ENCODE measurements around the gene AKAP13. TPM values are rescaled to one million over a fixed set of nuclear protein-coding genes. Genes with fewer than 3 reads are reported as not detected.

AKAP13 gene
- total and polyA plus RNA-seq, 2 donors (not counting 1 experiment from before 2014, with no cell fraction given), result 73.8 to 358 TPM

- H3K36me3 ChIP-seq (replicated peaks in 1 of 2; ENCODE audit: control extremely low read depth in 1 of 2, control insufficient read depth in 1 of 2, extremely low read depth in 1 of 2, insufficient read depth in 2 of 2, low read length in 1 of 2), result peaks cover 0 to 3% of the 10 kb centered on the region in 2 experiments
- H3K4me2 ChIP-seq (replicated peaks; ENCODE audit: low read depth, low read length, poor library complexity, severe bottlenecking), result peak overlapping the region; percentile 72
- H3K4me3 Mint-ChIP-seq, result peak overlapping the region; percentile 48
- H2AFZ ChIP-seq (ENCODE audit: insufficient read depth, low read depth, low read length, poor library complexity, severe bottlenecking), result no peak overlapping the region
- peaks cover 80% of the 10 kb centered on the region for H3K4me1 Mint-ChIP-seq
- peak overlapping the region; percentile 68 for H3K9ac ChIP-seq (ENCODE audit: low read length)
- H3K4me3 ChIP-seq (ENCODE audit: control extremely low read depth in 1 of 5, extremely low read depth in 1 of 5, insufficient read depth in 1 of 5, low read depth in 2 of 5, low read length in 4 of 5), result peak overlapping the region in 3 of 5 experiments; percentile 34 to 57 (median 36)
- peak overlapping the region; percentile 89 for H3K27ac Mint-ChIP-seq
- DNase-seq, result peak; percentile 81
- H3K27me3 Mint-ChIP-seq, result no peaks in the 10 kb centered on the region
- H3K9me3 ChIP-seq (ENCODE audit: control extremely low read depth in 1 of 3, control insufficient read depth in 2 of 3, insufficient read depth in 1 of 3, low read length in 2 of 3), result peaks cover 0 to 5% (median 5%) of the 10 kb centered on the region in 3 donors
- POLR2A ChIA-PET, result interaction anchor here (0.8 to 1.4 kb wide), 5 partner anchors 11 to 112 kb away, joined by 3 to 4 read pairs (median 3); partner anchors contain the start of gene AKAP13
- H3K79me2 ChIP-seq (ENCODE audit: control insufficient read depth, insufficient read depth, low read length), result peaks cover 85% of the 10 kb centered on the region
- H3K27ac ChIP-seq (ENCODE audit: low read length in 2 of 2), result peak overlapping the region; percentile 83 to 88
- no peaks in the 10 kb centered on the region for H3K9me3 Mint-ChIP-seq (ENCODE audit: insufficient read depth)
- no peak for TF ChIP-seq EZH2 (IDR thresholded peaks at IDR 0.05; ENCODE audit: borderline replicate concordance, insufficient read depth, low read depth, low read length, poor library complexity, severe bottlenecking)
- no peak for TF ChIP-seq CTCF (IDR thresholded peaks at IDR 0.05)
- peaks cover 14% of the 10 kb centered on the region for H4K20me1 ChIP-seq (ENCODE audit: control insufficient read depth, insufficient read depth, low read length, poor library complexity, severe bottlenecking)
- peak; percentile 65 for ATAC-seq (ENCODE audit: low read depth)
- CTCF ChIA-PET, result interaction anchor here (1.0 to 14.6 kb wide), 4 partner anchors 73 to 112 kb away, joined by 7 to 401 read pairs (median 120); no protein-coding TSS in a partner anchor
- WGBS (ENCODE audit: insufficient coverage), result 51% methylated on average over 2 of the region's 6 CpGs
- H3K27me3 ChIP-seq (replicated peaks in 1 of 4; ENCODE audit: control extremely low read depth in 1 of 4, control insufficient read depth in 3 of 4, insufficient read depth in 4 of 4, low read length in 3 of 4), result no peaks in the 10 kb centered on the region
- intact Hi-C loops (cut with micrococcal nuclease), result loop anchor here (1.0 to 10.0 kb wide), 5 partner anchors 29 to 296 kb away; no protein-coding TSS in a partner anchor
- peaks cover 87 to 90% of the 10 kb centered on the region in 2 donors for H3K4me1 ChIP-seq (ENCODE audit: control insufficient read depth in 2 of 2, insufficient read depth in 2 of 2, low read length in 2 of 2)
Observed at GRCh38 chr15:85408270-85408746, 27.9 kb downstream of the AKAP13 start.

GRCh38 chr15:85412066-85412465 is 31.7 kb downstream of the AKAP13 start:
- Histone ChIP-seq H3K9ac (ENCODE audit: low read length) (no peak overlapping the region), H3K9me3 (ENCODE audit: control extremely low read depth in 1 of 3, control insufficient read depth in 2 of 3, insufficient read depth in 1 of 3, low read length in 2 of 3) (peaks cover 0 to 5% (median 5%) of the 10 kb centered on the region in 3 donors), H3K27me3 (replicated peaks in 1 of 4; ENCODE audit: control extremely low read depth in 1 of 4, control insufficient read depth in 3 of 4, insufficient read depth in 4 of 4, low read length in 3 of 4) (no peaks in the 10 kb centered on the region), H3K4me2 (replicated peaks; ENCODE audit: low read depth, low read length, poor library complexity, severe bottlenecking) (peak overlapping the region; percentile 9), H2AFZ (ENCODE audit: insufficient read depth, low read depth, low read length, poor library complexity, severe bottlenecking) (no peak overlapping the region), H3K27ac (ENCODE audit: low read length in 2 of 2) (peak overlapping the region in 1 of 2 donors; percentile 38), H3K36me3 (replicated peaks in 1 of 2; ENCODE audit: control extremely low read depth in 1 of 2, control insufficient read depth in 1 of 2, extremely low read depth in 1 of 2, insufficient read depth in 2 of 2, low read length in 1 of 2) (peaks cover 0 to 3% of the 10 kb centered on the region in 2 experiments), H4K20me1 (ENCODE audit: control insufficient read depth, insufficient read depth, low read length, poor library complexity, severe bottlenecking) (peaks cover 34% of the 10 kb centered on the region), H3K4me3 (ENCODE audit: control extremely low read depth in 1 of 5, extremely low read depth in 1 of 5, insufficient read depth in 1 of 5, low read depth in 2 of 5, low read length in 4 of 5) (no peak overlapping the region), H3K79me2 (ENCODE audit: control insufficient read depth, insufficient read depth, low read length) (peaks cover 96% of the 10 kb centered on the region), H3K4me1 (ENCODE audit: control insufficient read depth in 2 of 2, insufficient read depth in 2 of 2, low read length in 2 of 2) (peaks cover 66 to 73% of the 10 kb centered on the region in 2 donors)
- Mint-ChIP-seq H3K9me3 (ENCODE audit: insufficient read depth) (no peaks in the 10 kb centered on the region), H3K27me3 (no peaks in the 10 kb centered on the region), H3K4me3 (no peak overlapping the region), H3K27ac (peak overlapping the region; percentile 47), H3K4me1 (peaks cover 69% of the 10 kb centered on the region)
- no CpG with 5 or more reads among the region's 3 CpGs for WGBS (ENCODE audit: insufficient coverage)
- peak; percentile 27 for DNase-seq
- POLR2A ChIA-PET, result interaction anchor here (0.6 to 0.8 kb wide), 2 partner anchors 32 to 141 kb away, joined by 3 to 6 read pairs; partner anchors contain the start of gene AKAP13
- CTCF ChIA-PET, result interaction anchor here (0.6 to 14.6 kb wide), 15 partner anchors 8 to 134 kb away, joined by 3 to 401 read pairs (median 30); partner anchors contain the start of gene AKAP13
- ATAC-seq (ENCODE audit: low read depth), result no peak
- TF ChIP-seq EZH2 (IDR thresholded peaks at IDR 0.05; ENCODE audit: borderline replicate concordance, insufficient read depth, low read depth, low read length, poor library complexity, severe bottlenecking) (no peak), CTCF (IDR thresholded peaks at IDR 0.05) (no peak)
- intact Hi-C loops (cut with micrococcal nuclease), result loop anchor here (5.0 kb wide), 2 partner anchors 45 to 65 kb away; no protein-coding TSS in a partner anchor

All from B cell (primary cell).